DOHH2 (cell line): ENCODE results near the gene DSTN.

Source experiments
- H3F3A ChIP-seq: fragments of 200-600 bp; sonication (generic), shearing (Covaris generic); 2 replicates; pipeline ENCODE4 v1.6.0; 2016; ENCODE audit warnings: antibody characterized with exemption, mild to moderate bottlenecking; ENCODE audit not compliant: control insufficient read depth, insufficient read depth
- H3K27ac ChIP-seq: fragments of 200-600 bp; sonication (generic); 2 replicates; pipeline ENCODE4 v1.5.1; 2014; ENCODE audit warnings: low read depth, mild to moderate bottlenecking, low read length, moderate library complexity
- H3K27me3 ChIP-seq: fragments of 200-600 bp; sonication (generic); 2 replicates; pipeline ENCODE4 v1.6.1; 2014; ENCODE audit warnings: mild to moderate bottlenecking, low read length, mixed read lengths; ENCODE audit not compliant: control insufficient read depth
- H3K36me3 ChIP-seq: fragments of 200-600 bp; sonication (generic); 2 replicates; pipeline ENCODE4 v1.6.1; 2014; ENCODE audit warnings: mild to moderate bottlenecking, low read length, moderate library complexity, mixed read lengths; ENCODE audit not compliant: control insufficient read depth
- H3K4me1 ChIP-seq: fragments of 200-600 bp; sonication (generic); 2 replicates; pipeline ENCODE4 v1.6.1; 2014; ENCODE audit warnings: mild to moderate bottlenecking, low read length, mixed read lengths; ENCODE audit not compliant: control insufficient read depth
- H3K4me2 ChIP-seq: fragments of 200-600 bp; sonication (generic); 2 replicates; pipeline ENCODE4 v1.6.0; 2014; ENCODE audit warnings: mild to moderate bottlenecking, low read length, moderate library complexity
- H3K4me3 ChIP-seq: fragments of 200-600 bp; sonication (generic); 2 replicates; pipeline ENCODE4 v1.5.1; 2014; ENCODE audit warnings: mild to moderate bottlenecking, low read length, mixed read lengths
- H3K79me2 ChIP-seq: fragments of 200-600 bp; sonication (generic); 2 replicates; pipeline ENCODE4 v1.6.1; 2014; ENCODE audit warnings: mild to moderate bottlenecking, low read length, mixed read lengths; ENCODE audit not compliant: control insufficient read depth
- H3K9me2 ChIP-seq: fragments of 200-600 bp; sonication (generic); replicated peaks from 2 replicates; pipeline ENCODE4 v1.6.1; 2014; ENCODE audit warnings: mild to moderate bottlenecking, low read length, mixed read lengths; ENCODE audit not compliant: control insufficient read depth
- H3K9me3 ChIP-seq: fragments of 200-600 bp; sonication (generic); 2 replicates; pipeline ENCODE4 v1.6.1; 2014; ENCODE audit warnings: antibody characterized with exemption, low read length, mixed read lengths; ENCODE audit not compliant: control insufficient read depth, insufficient read depth
- H4K20me1 ChIP-seq: fragments of 200-600 bp; sonication (generic); 2 replicates; pipeline ENCODE4 v1.6.0; 2014; ENCODE audit warnings: low read depth, mild to moderate bottlenecking, antibody characterized with exemption, low read length, moderate library complexity; ENCODE audit not compliant: control insufficient read depth, insufficient read depth
- EZH2phosphoT487 ChIP-seq: fragments of 200-600 bp; sonication (generic); IDR thresholded peaks from 2 replicates; pipeline ENCODE4 v1.6.1; 2017; ENCODE audit warnings: borderline replicate concordance, mild to moderate bottlenecking, antibody characterized with exemption, low read length, moderate library complexity, mixed read lengths
- TF ChIP-seq, protein P1 (sequence below): fragments of 200-600 bp; sonication (generic); IDR thresholded peaks from one replicate; pipeline ENCODE4 v1.5.1; 2014; ENCODE audit warnings: antibody characterized with exemption, mild to moderate bottlenecking, low read depth, low read length; ENCODE audit not compliant: poor library complexity, severe bottlenecking

Gene DSTN

DNA sequence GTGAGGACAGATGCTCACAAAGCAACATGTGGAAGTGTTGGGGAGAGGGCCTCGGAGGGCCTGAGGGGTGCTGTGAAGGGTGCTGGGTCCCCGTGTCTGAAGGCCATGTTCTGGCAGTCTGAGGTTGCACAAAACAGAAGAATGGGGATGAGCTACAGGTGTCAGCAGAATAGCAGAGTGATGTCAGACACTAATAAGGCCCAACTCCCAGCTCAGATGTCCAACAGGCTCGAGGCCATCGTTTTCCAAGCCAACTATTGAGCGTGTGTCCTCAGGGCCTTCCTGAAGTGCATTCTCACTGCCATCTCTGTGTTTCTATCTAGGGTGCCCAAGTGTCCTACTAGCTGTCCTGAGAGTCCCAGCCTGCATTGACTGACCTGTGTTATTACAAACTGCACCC is 46.5 kb upstream of the DSTN start:
- H3K27me3 ChIP-seq: peaks cover 5% of the 10 kb centered on the region; the same call in 1 of the 2 replicates
- TF ChIP-seq EZH2phosphoT487: no peak
- H4K20me1 ChIP-seq: no peaks in the 10 kb centered on the region
- H3K79me2 ChIP-seq: no peaks in the 10 kb centered on the region
- H3K4me1 ChIP-seq: no peaks in the 10 kb centered on the region
- no peak overlapping the region for H3K27ac ChIP-seq
- H3K9me2 ChIP-seq: no peaks in the 10 kb centered on the region
- H3F3A ChIP-seq: no peaks in the 10 kb centered on the region
- no peaks in the 10 kb centered on the region for H3K36me3 ChIP-seq
- H3K4me3 ChIP-seq: no peak overlapping the region
- H3K4me2 ChIP-seq: no peak overlapping the region
- H3K9me3 ChIP-seq: no peaks in the 10 kb centered on the region

DNA sequence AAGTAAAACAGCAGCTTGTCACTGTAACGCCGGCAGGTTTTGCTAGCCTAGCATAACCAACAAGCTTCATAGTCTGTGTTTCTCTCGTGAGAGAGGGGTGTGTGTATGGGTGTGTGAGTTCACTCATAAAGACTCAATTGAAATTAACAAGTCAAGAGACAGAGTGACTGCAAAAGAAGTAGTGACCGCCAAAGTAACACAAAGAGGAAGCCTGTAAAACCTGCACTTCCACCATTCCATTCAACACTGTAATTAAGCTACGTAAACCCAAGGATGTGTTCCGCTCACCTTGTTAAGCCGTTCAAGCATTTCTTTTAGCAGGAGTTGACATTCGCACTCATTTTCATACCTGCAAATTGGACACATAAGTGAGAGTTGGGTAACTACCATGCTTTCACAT is 45.3 kb upstream of the DSTN start:
- Histone ChIP-seq H3K9me3 (no peaks in the 10 kb centered on the region), H3K36me3 (no peaks in the 10 kb centered on the region), H3K4me3 (no peak overlapping the region), H3K79me2 (no peaks in the 10 kb centered on the region), H3K9me2 (no peaks in the 10 kb centered on the region), H3K4me1 (no peaks in the 10 kb centered on the region), H3K27me3 (peaks cover 7% of the 10 kb centered on the region; the same call in 1 of the 2 replicates), H3K27ac (no peak overlapping the region), H3F3A (no peaks in the 10 kb centered on the region), H4K20me1 (no peaks in the 10 kb centered on the region), H3K4me2 (no peak overlapping the region)
- TF ChIP-seq EZH2phosphoT487: no peak
- TF ChIP-seq, protein P1, sequence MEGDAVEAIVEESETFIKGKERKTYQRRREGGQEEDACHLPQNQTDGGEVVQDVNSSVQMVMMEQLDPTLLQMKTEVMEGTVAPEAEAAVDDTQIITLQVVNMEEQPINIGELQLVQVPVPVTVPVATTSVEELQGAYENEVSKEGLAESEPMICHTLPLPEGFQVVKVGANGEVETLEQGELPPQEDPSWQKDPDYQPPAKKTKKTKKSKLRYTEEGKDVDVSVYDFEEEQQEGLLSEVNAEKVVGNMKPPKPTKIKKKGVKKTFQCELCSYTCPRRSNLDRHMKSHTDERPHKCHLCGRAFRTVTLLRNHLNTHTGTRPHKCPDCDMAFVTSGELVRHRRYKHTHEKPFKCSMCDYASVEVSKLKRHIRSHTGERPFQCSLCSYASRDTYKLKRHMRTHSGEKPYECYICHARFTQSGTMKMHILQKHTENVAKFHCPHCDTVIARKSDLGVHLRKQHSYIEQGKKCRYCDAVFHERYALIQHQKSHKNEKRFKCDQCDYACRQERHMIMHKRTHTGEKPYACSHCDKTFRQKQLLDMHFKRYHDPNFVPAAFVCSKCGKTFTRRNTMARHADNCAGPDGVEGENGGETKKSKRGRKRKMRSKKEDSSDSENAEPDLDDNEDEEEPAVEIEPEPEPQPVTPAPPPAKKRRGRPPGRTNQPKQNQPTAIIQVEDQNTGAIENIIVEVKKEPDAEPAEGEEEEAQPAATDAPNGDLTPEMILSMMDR: no peak

DNA sequence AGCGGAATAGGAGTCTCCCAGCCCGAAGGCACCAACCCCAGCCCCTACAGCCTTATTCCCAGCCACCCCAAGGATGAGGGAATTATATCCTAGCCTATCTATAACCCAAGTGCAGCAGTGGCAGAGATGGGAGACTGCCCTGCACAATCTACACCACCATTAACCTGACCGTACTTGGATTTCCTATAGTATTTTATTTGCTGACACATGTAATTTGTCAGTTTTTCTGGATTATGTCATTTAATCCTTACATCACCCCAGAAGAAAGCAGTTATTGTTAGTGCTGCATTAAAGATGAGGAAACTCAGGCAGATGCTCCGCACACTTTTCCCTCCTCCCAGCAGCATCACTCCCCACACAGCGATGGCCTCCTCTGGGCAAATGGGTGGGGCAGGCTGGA is 44.7 kb upstream of the DSTN start:
- Histone ChIP-seq H3K9me2 (no peaks in the 10 kb centered on the region), H3F3A (no peaks in the 10 kb centered on the region), H3K27ac (no peak overlapping the region), H3K79me2 (no peaks in the 10 kb centered on the region), H3K36me3 (no peaks in the 10 kb centered on the region), H3K9me3 (no peaks in the 10 kb centered on the region), H3K4me1 (no peaks in the 10 kb centered on the region), H3K4me3 (no peak overlapping the region), H3K4me2 (no peak overlapping the region), H3K27me3 (peaks cover 12% of the 10 kb centered on the region), H4K20me1 (0 out of 2 replicates have a peak, but pooled peaks cover 1% of the 10 kb centered on the region)
- no peak for TF ChIP-seq EZH2phosphoT487
- TF ChIP-seq, protein P1: no peak

DNA sequence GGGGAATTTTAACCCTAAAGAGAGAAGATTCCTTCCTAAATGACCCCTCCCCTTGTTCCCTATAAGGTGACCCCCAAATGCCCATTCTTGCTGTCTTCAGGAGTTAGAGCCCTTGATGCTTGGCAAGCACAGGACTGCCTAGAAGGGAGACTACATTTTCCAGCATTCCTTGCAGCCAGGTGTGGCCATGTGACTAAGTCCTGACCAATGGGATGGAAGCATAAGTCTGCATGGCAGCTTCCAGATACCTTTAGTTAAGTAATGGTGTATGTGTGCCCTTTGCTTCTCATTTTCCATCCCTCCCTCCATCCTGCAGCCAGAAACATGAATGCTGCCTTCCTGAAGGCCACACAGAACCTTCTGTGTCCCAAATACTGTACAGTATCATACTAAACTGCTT is 44.2 kb upstream of the DSTN start:
- H3K79me2 ChIP-seq: no peaks in the 10 kb centered on the region
- no peaks in the 10 kb centered on the region for H3F3A ChIP-seq
- H3K36me3 ChIP-seq: no peaks in the 10 kb centered on the region
- H3K27me3 ChIP-seq: peaks cover 17% of the 10 kb centered on the region
- no peaks in the 10 kb centered on the region for H3K9me2 ChIP-seq
- 0 out of 2 replicates have a peak, but pooled peaks cover 2% of the 10 kb centered on the region for H4K20me1 ChIP-seq
- H3K4me3 ChIP-seq: no peak overlapping the region
- no peaks in the 10 kb centered on the region for H3K9me3 ChIP-seq
- no peaks in the 10 kb centered on the region; the same call in 1 of the 2 replicates for H3K4me1 ChIP-seq
- H3K27ac ChIP-seq: no peak overlapping the region
- TF ChIP-seq EZH2phosphoT487: no peak
- TF ChIP-seq, protein P1: no peak
- no peak overlapping the region for H3K4me2 ChIP-seq
